B cell (primary cell): ENCODE data around the gene CYP4F22.

Source experiments
- CTCF ChIP-seq: fragments of 200-600 bp; IDR thresholded peaks from one replicate; pipeline ENCODE4 v1.8.0; 2022; ENCODE audit warnings: antibody characterized with exemption, mild to moderate bottlenecking
- EZH2 ChIP-seq: IDR thresholded peaks from 2 replicates; pipeline ENCODE4 v1.6.1; 2012; ENCODE audit warnings: borderline replicate concordance, low read depth, mild to moderate bottlenecking, moderate library complexity, low read length; ENCODE audit not compliant: insufficient read depth, poor library complexity, severe bottlenecking

- no peak for TF ChIP-seq CTCF
- TF ChIP-seq EZH2: no peak
Measured at GRCh38 chr19:15466851-15467733, 41.2 kb upstream of the CYP4F22 start.
